HepG2 (cell line): ENCODE data around the gene KCTD14. TPM values are rescaled to one million over a fixed set of nuclear protein-coding genes. Genes with fewer than 3 reads are reported as not detected.

Source experiments
- ATF7-NPFF ChIP-seq: sonication (generic); formaldehyde crosslinking; IDR thresholded peaks from 2 replicates; pipeline ENCODE4 v1.8.1; 2023; ENCODE audit warnings: mild to moderate bottlenecking, low read depth, missing genetic modification reagents, moderate library complexity
- CEBPB ChIP-seq: IDR thresholded peaks from 2 replicates; pipeline ENCODE4 v1.6.1; 2011; ENCODE audit warnings: low read depth, low read length, improper control_type of control experiment, borderline replicate concordance
- NFAT5 ChIP-seq: sonication (generic); formaldehyde crosslinking; IDR thresholded peaks from 2 replicates; pipeline ENCODE4 v1.4.0; 2020; ENCODE audit warnings: missing genetic modification reagents
- SAP130 ChIP-seq: IDR thresholded peaks from 2 replicates; pipeline ENCODE4 v1.6.1; 2016; ENCODE audit warnings: low read depth
- SPEN ChIP-seq: sonication (generic); formaldehyde crosslinking; IDR thresholded peaks from 2 replicates; pipeline ENCODE4 v1.5.1; 2020; ENCODE audit warnings: low read depth, mild to moderate bottlenecking, missing genetic modification reagents
- ZFP41 ChIP-seq: sonication (generic); formaldehyde crosslinking; IDR thresholded peaks from 2 replicates; pipeline ENCODE4 v1.4.0; 2020; ENCODE audit warnings: mild to moderate bottlenecking, missing genetic modification reagents, borderline replicate concordance
- ZFP62 ChIP-seq: sonication (generic); formaldehyde crosslinking; IDR thresholded peaks from 2 replicates; pipeline ENCODE4 v1.4.0; 2020; ENCODE audit warnings: missing genetic modification reagents
- ZFX ChIP-seq: sonication (generic); formaldehyde crosslinking; IDR thresholded peaks from 2 replicates; pipeline ENCODE4 v1.4.0; 2020; ENCODE audit warnings: mild to moderate bottlenecking, low read depth, missing genetic modification reagents, moderate library complexity
- ZNF746 ChIP-seq: sonication (generic); formaldehyde crosslinking; IDR thresholded peaks from 2 replicates; pipeline ENCODE4 v1.8.0; 2022; ENCODE audit warnings: mild to moderate bottlenecking, missing genetic modification reagents
- ZNF792 ChIP-seq: IDR thresholded peaks from 2 replicates; pipeline ENCODE4 v1.6.1; 2016
- ZNF879 ChIP-seq: sonication (generic); formaldehyde crosslinking; IDR thresholded peaks from 2 replicates; pipeline ENCODE4 v1.8.1; 2023; ENCODE audit warnings: missing genetic modification reagents
- polyA plus RNA-seq, 8 experiments: library from polyadenylated mRNA; depleted of rRNA in 3 of 8; stranded (reverse) in 7 of 8; unstranded in 1 of 8; fragments of >200 nt; fragmentation: Illumina TruSeq in 4 of 8; extraction: Trizol in 4 of 8; gene quantifications; 2 replicates each; pipeline versions ENCODE4 v1.2.1 to v1.2.3, GENCODE V29; 2011 to 2016; ENCODE audit warnings: low read depth in 4 of 8, missing spikeins in 1 of 8, mixed read lengths in 1 of 8; ENCODE audit not compliant: insufficient read depth in 1 of 8
- total RNA-seq, 5 experiments: library from RNA; depleted of rRNA; stranded (reverse); fragments of >200 nt; fragmentation: Illumina TruSeq; extraction: Trizol; gene quantifications; 2 replicates each; pipeline ENCODE4 v1.2.3, GENCODE V29; 2016; ENCODE audit warnings: low read depth in 1 of 5
- TF ChIP-seq, protein P1 (sequence below): IDR thresholded peaks from 2 replicates; pipeline ENCODE4 v1.6.1; 2016; ENCODE audit warnings: missing compliant biosample characterization, missing genetic modification reagents, borderline replicate concordance
- TF ChIP-seq, protein P2 (sequence below): sonication (generic); formaldehyde crosslinking; IDR thresholded peaks from 2 replicates; pipeline ENCODE4 v1.4.0; 2020; ENCODE audit warnings: mild to moderate bottlenecking, missing genetic modification reagents
- TF ChIP-seq, protein P3 (sequence below): sonication (generic); formaldehyde crosslinking; IDR thresholded peaks from 2 replicates; pipeline ENCODE4 v1.4.0; 2020; ENCODE audit warnings: missing genetic modification reagents, borderline replicate concordance

The KCTD14 gene
- total and polyA plus RNA-seq, 2 of the 13 experiments (the other 11 are each of a cell fraction or from before 2014, with no cell fraction given) = 10.3 to 15.6 TPM

DNA sequence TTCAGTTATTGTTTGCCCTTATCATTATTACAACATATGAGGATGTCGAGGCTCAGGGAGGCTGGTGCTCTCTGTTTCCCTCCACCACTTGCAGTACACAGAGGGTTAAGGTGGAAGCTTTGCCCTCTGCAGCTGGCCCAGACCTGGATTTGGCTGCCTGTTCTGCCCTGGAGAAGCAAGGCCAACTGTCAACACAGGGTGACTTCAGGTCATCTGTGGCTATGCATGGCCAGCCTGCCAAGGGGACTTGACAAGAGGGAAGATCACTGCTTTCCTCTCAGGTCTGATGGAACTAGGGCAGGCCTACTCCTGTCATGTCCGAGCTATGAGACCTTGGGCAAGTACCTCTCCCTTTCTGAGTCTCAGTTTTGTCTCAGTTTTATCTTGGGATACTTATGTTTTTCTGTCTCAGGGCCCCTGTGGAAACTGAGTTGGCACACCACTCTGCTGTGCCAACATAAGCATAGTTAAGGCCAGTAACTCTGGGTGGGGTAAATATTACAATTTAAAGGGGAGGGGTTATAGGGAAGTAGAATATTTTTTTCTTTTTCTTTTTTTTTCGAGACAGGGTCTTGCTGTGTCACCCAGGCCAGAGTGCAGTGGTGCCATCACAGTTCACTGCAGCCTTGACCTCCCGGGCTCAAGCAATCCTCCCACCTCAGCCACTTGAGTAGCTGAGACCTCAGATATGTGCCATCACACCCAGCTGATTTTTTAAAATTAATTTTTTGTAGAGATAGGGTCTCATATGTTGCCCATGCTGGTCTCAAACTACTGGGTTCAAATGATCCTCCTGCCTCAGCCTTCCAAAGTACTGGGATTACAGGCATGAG is 38.2 kb upstream of the KCTD14 start (continued):
- TF ChIP-seq SPEN (CRISPR knock-in tag) (no peak), ZFX (CRISPR knock-in tag) (peak; percentile 64), NFAT5 (no peak), ZFP62 (CRISPR knock-in tag) (no peak), ATF7-NPFF (CRISPR knock-in tag) (no peak), CEBPB (no peak), ZNF792 (no peak), SAP130 (CRISPR knock-in tag) (peak; percentile 75), ZFP41 (CRISPR knock-in tag) (no peak), ZNF879 (CRISPR knock-in tag) (no peak), ZNF746 (CRISPR knock-in tag) (0 out of 2 replicates have a peak, but pooled peaks have one; percentile 27)
- TF ChIP-seq, protein P1, sequence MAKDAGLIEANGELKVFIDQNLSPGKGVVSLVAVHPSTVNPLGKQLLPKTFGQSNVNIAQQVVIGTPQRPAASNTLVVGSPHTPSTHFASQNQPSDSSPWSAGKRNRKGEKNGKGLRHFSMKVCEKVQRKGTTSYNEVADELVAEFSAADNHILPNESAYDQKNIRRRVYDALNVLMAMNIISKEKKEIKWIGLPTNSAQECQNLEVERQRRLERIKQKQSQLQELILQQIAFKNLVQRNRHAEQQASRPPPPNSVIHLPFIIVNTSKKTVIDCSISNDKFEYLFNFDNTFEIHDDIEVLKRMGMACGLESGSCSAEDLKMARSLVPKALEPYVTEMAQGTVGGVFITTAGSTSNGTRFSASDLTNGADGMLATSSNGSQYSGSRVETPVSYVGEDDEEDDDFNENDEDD (CRISPR knock-in tag) = no peak
- TF ChIP-seq, protein P2, sequence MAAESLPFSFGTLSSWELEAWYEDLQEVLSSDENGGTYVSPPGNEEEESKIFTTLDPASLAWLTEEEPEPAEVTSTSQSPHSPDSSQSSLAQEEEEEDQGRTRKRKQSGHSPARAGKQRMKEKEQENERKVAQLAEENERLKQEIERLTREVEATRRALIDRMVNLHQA (CRISPR knock-in tag) = no peak
- TF ChIP-seq, protein P3, sequence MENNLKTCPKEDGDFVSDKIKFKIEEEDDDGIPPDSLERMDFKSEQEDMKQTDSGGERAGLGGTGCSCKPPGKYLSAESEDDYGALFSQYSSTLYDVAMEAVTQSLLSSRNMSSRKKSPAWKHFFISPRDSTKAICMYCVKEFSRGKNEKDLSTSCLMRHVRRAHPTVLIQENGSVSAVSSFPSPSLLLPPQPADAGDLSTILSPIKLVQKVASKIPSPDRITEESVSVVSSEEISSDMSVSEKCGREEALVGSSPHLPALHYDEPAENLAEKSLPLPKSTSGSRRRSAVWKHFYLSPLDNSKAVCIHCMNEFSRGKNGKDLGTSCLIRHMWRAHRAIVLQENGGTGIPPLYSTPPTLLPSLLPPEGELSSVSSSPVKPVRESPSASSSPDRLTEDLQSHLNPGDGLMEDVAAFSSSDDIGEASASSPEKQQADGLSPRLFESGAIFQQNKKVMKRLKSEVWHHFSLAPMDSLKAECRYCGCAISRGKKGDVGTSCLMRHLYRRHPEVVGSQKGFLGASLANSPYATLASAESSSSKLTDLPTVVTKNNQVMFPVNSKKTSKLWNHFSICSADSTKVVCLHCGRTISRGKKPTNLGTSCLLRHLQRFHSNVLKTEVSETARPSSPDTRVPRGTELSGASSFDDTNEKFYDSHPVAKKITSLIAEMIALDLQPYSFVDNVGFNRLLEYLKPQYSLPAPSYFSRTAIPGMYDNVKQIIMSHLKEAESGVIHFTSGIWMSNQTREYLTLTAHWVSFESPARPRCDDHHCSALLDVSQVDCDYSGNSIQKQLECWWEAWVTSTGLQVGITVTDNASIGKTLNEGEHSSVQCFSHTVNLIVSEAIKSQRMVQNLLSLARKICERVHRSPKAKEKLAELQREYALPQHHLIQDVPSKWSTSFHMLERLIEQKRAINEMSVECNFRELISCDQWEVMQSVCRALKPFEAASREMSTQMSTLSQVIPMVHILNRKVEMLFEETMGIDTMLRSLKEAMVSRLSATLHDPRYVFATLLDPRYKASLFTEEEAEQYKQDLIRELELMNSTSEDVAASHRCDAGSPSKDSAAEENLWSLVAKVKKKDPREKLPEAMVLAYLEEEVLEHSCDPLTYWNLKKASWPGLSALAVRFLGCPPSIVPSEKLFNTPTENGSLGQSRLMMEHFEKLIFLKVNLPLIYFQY = no peak
